Mammary microvascular endothelial cell (primary cell): ENCODE measurements around the gene CRABP2. TPM values are rescaled to one million over a fixed set of nuclear protein-coding genes. Genes with fewer than 3 reads are reported as not detected.

ENCODE experiments used
- total RNA-seq: library from RNA; depleted of rRNA; stranded (reverse); fragments of >200 nt; gene quantifications from 2 replicates; pipeline ENCODE4 v1.2.3, GENCODE V29; 2015

CRABP2 gene
- 0.13 and 0.15 TPM in 2 replicates for total RNA-seq

GRCh38 chr1:156705321-156705917, at the start of gene CRABP2:
TSS of gene CRABP2 (minus strand) at chr1:156705583. CDS start at chr1:156705446, 137 bp downstream.

DNA sequence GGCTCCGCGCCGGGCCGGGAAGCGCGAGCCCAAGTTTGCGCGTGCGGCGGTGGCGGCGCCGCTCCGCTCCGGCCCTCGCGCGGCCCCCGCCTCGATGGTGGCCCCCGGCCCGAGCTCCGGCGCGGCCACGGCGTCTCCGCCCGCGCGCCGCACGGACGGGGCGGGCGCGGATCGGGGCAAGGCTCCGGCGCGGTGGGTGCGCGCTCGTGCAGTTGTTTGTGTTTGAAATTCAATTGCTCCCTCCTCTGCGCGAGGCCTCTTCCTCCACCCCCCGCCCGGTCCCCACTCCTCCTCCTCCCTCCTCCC, 46.0 kb upstream of the CRABP2 start, which contains the start of gene HDGF:
HDGF (minus strand) TSS at position 225 of the 306 bp plus-strand sequence. CDS start 246 bp downstream, outside the sequence.

GRCh38 chr1:156740741-156741480, 35.5 kb upstream of the CRABP2 start, which contains the start of gene MRPL24:
TSS of gene MRPL24 (minus strand) at chr1:156741088. CDS start at chr1:156738704, 2,384 bp downstream.

DNA sequence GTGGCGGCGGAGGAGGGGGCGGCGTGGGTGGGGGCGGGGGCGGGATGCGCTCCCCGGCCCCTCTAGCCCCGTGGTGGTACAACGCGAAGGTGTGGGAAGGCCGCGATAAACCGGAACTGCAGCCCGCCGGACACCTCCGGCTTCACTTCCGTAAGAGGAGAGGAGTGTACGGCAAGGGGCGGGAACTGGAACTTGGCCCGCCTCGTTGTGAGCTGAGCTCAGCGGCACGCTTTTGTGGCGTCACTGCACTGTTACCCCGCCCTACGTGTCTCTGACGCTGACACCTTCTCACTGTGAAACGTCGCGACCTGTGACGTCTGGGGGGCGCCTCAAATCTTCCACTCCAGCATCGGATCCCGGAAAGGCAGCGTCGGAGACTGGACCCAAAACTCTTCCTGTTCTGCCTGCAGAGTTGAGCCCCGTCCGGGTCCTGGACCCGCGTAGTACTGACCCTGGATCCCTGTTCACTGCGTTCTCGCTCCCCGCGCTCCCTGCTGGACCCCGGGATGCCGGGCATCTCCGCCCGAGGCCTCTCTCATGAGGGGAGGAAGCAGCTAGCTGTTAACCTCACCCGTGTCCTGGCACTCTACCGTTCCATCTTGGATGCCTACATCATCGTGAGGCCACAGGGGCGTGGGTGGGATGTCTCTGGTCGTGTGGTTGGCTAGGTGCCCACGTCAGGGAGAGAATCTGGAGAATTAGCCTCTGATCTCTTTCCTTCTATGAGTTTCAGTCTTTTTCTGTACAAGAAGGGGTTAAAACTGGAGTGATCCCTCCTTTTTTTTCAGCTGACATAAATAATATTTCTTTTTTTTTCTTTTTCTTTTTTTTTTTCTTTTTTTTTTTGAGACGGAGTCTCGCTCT, 23.4 kb upstream of the CRABP2 start, which contains the start of gene ISG20L2:
ISG20L2 (minus strand) TSS at position 168 of the 864 bp plus-strand sequence. CDS start 1,114 bp downstream, outside the sequence.

DNA sequence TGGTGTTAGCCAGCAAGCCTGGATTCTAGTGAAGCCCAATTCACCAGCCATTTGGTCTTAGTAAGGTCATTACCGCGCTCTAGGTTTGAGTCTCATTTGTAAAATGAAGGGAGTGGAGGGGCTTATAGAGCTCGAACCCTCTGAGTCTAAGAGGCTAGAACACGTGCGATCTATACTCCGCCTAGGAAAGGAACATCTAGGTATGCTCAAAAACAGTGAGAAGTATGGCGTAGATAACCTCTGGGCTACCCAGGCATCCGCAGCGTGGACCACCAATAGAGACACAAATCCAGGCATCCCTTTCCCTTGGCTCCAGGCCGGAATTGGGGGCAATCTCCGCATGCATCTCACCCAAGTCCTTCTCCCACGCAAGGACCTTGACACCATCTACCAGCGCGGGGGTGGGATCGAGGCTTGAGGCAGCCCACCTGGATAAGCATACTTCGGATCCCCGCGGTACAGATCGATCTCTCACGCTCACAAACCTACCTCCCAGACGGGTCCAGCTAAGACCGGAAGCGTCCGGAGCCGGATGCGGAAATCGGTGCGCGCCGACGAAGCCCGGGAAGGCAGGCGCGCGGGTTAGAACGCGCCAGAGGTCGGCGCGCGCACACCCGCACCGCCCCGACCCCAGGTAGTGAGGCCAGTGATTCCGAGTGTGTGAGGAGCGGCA, 22.7 kb upstream of the CRABP2 start, which contains the start of gene METTL25B:
METTL25B (plus strand) TSS at position 544 of the 673 bp plus-strand sequence. CDS start 636 bp downstream, outside the sequence.

GRCh38 chr1:156676820-156677615, 28.4 kb downstream of the CRABP2 start, which contains the start of gene NES:
TSS of gene NES (minus strand) at chr1:156677407. CDS start at chr1:156677264, 143 bp downstream.

Other genes starting within 250 kb of the CRABP2 start
- 30.1 and 32.3 TPM in 2 replicates for gene MEF2D, start 204.8 kb downstream of the CRABP2 start, total RNA-seq
- gene IQGAP3, start 133.0 kb downstream of the CRABP2 start, total RNA-seq, result 33.7 and 39.4 TPM in 2 replicates
- not detected in 2 replicates for gene TTC24, start 125.9 kb downstream of the CRABP2 start, total RNA-seq
- 70.9 and 72.1 TPM in 2 replicates for gene NAXE, start 113.8 kb downstream of the CRABP2 start, total RNA-seq
- gene GPATCH4, start 104.1 kb downstream of the CRABP2 start, total RNA-seq, result 14.9 and 25.1 TPM in 2 replicates
- gene HAPLN2, start 86.2 kb downstream of the CRABP2 start, total RNA-seq, result not detected in 2 replicates
- gene BCAN, start 63.5 kb downstream of the CRABP2 start, total RNA-seq, result not detected in 2 replicates
- 360 and 381 TPM in 2 replicates for gene NES, start 28.2 kb downstream of the CRABP2 start, total RNA-seq
- 8.5 and 9.9 TPM in 2 replicates for gene METTL25B, start 22.9 kb upstream of the CRABP2 start, total RNA-seq
- gene ISG20L2, start 23.2 kb upstream of the CRABP2 start, total RNA-seq, result 13.1 and 17.9 TPM in 2 replicates
- gene MRPL24, start 35.5 kb upstream of the CRABP2 start, total RNA-seq, result 72.9 and 112 TPM in 2 replicates
- gene HDGF, start 46.1 kb upstream of the CRABP2 start, total RNA-seq, result 232 and 273 TPM in 2 replicates
- gene PRCC, start 62.0 kb upstream of the CRABP2 start, total RNA-seq, result 35.0 and 45.1 TPM in 2 replicates
- gene SH2D2A, start 111.3 kb upstream of the CRABP2 start, total RNA-seq, result 0.33 and 0.98 TPM in 2 replicates
- not detected in 2 replicates for gene INSRR, start 153.5 kb upstream of the CRABP2 start, total RNA-seq
- not detected in 2 replicates for gene NTRK1, start 155.3 kb upstream of the CRABP2 start, total RNA-seq
- 46.7 and 49.8 TPM in 2 replicates for gene PEAR1, start 188.1 kb upstream of the CRABP2 start, total RNA-seq
- gene LRRC71, start 215.0 kb upstream of the CRABP2 start, total RNA-seq, result 0.34 TPM in 1 of 2 replicates, not detected in the other